CD4-positive, alpha-beta T cell treated with Interleukin-4 for 4 hours (primary cell): ENCODE measurements around the gene NINJ2.

Experiments
- DNase-seq: peaks from one replicate; pipeline ENCODE4 v3.0.0-alpha.2; 2020

The NINJ2 gene

GRCh38 chr12:546265-546919 lies 116.9 kb downstream of the NINJ2 start:
- DNase-seq: no peak

- DNase-seq: no peak
Observed at GRCh38 chr12:545835-546234, 117.4 kb downstream of the NINJ2 start.

GRCh38 chr12:544941-545635 lies 118.2 kb downstream of the NINJ2 start:
- DNase-seq: no peak

DNA sequence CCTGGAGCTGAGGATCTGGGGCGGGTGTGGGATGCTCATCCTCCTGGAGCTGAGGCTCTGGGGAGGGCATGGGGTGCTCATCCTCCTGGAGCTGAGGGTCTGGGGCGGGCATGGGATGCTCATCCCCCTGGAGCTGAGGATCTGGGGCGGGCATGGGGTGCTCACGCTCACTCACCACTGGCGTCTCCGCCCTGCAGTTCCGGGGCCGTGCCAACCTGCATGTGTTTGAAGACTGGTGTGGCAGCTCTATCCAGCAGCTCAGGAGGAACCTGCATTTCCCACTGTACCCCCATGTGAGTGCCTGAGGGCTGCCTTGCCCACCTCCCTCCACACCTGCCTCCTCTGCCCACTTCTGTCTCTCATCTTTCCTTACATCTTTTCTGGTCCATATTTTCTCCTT lies 119.1 kb downstream of the NINJ2 start:
- no peak for DNase-seq

GRCh38 chr12:543114-543451 lies 120.2 kb downstream of the NINJ2 start:
- DNase-seq: no peak

GRCh38 chr12:542395-543113 lies 120.7 kb downstream of the NINJ2 start:
- no peak for DNase-seq

DNA sequence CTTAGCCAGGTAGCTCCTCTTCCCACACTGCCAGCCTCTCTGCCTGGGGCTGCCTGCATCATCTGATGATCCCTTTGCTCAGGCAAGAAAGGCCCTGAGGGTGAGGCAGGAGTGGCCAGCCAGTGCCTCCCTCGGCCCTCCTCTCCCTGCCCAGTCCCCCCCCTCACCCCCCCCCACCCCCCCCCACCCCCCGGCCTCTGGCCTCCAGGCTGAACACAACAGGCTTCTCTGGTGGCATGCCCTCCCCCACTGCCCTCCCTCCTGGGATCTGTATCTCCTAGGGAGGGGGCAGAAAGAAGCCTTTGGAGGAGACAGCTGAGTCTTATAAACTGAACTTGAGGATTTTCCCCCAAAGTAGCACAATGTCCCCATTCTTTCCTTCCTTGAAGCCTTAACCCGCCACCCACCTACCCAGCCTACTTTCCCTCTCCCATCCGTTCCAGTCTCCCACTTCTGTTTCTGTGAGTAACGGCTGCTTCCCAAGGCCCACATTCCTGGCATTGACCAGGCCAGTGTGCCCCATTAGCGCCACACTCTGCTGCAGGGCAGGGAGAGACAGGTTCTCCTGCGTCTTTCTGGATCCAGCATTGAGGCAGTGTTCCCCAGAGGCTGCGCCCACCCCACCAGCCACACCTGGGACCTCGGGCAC lies 121.4 kb downstream of the NINJ2 start:
- DNase-seq: no peak

DNA sequence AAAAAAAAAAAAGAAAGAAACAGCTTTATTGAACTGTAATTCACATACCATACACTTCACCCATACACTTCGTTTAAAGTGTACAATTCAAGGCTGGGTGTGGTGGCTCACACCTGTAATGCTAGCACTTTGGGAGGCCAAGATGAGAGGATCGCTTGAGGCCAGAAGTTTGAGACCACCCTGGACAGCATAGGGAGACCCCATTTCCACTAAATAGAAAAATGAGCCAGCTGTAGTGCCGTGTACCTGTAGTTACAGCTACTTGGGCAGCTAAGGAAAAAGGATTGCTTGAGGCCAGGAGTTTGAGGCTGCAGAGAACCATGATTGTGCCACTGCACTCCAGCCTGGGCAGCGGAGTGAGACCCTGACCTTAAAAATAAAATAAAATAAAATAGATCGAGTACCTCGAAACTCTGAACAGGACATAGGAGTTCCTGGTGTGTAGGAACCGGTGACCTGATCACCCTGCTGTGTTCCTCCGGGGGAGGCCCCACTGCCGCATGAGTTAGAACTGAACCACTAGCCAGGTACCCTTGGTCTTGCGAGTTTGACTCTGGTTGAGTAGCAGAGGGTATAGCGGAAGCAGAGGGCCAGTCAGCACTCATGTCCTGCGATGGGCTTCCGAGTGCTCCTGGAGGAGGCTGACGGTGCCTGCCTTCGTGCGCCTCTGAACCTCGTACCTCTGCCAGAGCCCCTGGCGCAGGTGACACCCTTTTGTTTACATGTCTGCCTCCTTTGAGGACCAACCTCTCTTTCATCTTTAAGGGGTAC lies 123.5 kb downstream of the NINJ2 start:
- no peak for DNase-seq

- peak; percentile 81 for DNase-seq
Observed at GRCh38 chr12:538731-539539, 124.3 kb downstream of the NINJ2 start.

- DNase-seq: no peak
Observed at GRCh38 chr12:537772-538171, 125.5 kb downstream of the NINJ2 start.

- no peak for DNase-seq
Observed at GRCh38 chr12:536751-537245, 126.4 kb downstream of the NINJ2 start.

GRCh38 chr12:535396-535795 lies 127.8 kb downstream of the NINJ2 start:
- DNase-seq: no peak

GRCh38 chr12:534216-534615 lies 129.0 kb downstream of the NINJ2 start:
- DNase-seq: no peak

DNA sequence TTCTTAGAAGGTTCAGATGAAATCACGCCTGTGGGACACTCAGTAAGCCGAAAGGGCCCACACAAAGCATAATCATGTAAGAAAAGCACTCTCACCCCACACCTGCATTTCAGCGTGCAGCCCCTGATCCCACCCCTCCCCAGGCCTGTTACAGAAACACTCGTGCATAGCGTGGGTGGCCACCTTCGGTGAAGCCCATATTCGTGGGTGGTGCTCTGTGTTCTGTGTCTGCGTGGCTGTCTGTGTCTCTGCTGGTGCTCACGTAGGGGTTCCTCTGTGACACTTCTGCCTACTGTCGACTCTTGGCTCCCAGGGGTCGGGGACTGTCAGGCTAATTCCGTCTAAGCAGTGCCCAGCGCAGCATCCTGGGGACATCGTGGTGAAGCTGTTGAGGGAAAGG lies 129.5 kb downstream of the NINJ2 start:
- no peak for DNase-seq

DNA sequence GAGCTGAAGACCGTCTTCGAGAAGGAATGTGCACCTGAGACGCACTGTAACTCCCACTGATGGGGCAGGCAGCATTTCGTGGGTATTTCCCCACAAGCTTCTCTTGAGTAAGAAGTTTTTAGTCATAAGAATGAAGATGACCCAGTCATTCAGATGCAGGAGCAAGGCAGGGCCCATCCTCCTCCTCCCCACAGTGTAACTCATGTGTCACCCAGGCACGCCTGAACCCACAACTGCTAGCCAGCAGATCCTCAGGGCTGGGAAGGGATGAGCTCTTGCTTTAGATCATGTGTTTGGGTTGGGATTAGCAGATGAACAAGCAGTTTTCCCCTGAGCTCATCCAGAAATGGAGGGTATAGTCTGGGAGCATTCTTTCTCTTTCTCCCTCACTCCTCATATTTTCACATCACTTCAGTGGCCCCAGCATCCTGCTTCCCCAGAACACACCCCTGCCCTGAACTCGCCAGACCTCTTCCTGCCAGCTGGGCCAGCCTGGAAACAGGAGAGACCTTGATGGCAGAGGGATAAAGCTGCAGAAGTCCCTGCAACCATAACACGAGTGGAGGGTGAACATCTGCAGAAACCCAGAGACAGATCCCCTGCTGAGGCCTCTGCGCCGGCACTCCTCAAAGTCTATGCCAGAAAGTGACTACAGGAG lies 130.2 kb downstream of the NINJ2 start:
- no peak for DNase-seq

- no peak for DNase-seq
Observed at GRCh38 chr12:531951-532585, 131.2 kb downstream of the NINJ2 start.

- DNase-seq: no peak
Observed at GRCh38 chr12:530821-531220, 132.4 kb downstream of the NINJ2 start.

- no peak for DNase-seq
Observed at GRCh38 chr12:530308-530707, 132.9 kb downstream of the NINJ2 start.

DNA sequence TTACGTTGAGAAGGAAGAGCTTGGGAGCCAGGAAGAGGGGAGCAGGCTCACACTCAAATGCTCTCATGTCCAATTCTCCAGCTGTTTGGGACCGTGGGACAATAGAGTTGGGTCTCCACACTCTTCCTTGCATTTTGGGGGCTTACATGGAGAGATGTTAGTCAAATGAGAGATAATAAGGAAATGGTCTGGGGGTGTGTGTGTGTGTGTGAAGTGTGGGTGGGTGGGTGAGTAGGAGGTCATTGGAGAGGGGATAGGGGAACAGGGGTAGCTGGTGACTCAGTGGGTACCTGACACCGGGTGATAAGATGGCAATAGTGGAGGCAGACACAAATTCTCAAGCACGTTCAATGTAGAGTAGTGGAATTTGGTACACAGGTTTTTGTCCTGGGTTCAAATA lies 135.5 kb downstream of the NINJ2 start:
- no peak for DNase-seq

GRCh38 chr12:527241-527640 lies 136.0 kb downstream of the NINJ2 start:
- no peak for DNase-seq

DNA sequence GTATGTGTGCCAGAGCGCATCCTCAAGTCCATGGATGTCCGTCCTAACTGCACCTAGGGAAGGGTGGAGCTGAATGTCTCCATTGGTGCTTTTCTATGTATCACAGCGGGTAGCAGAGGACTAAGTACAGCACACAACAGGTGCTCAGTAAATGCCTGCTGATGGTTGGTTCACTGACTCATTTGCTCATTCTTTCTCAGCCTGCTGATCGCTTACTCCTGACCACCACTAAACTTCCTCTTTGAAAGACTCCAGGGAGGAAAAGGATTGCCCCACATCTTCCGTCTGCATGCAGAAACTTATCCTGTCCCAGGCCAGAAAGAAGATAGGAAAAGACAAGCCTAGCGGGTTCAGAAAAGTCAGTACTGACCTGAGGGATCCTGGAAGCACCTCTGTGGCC lies 137.2 kb downstream of the NINJ2 start:
- DNase-seq: no peak
